Right renal cortex interstitium (tissue), 3 donors: ENCODE measurements around the gene ANKRD65. TPM values are rescaled to one million over a fixed set of nuclear protein-coding genes. Genes with fewer than 3 reads are reported as not detected.
"Not testable (repeated sequence)": the region's sequence is repeated elsewhere in the genome, so short reads cannot be mapped to it uniquely, and the experiment has no call there.

ENCODE experiments used
- DNase-seq, 3 donors: peaks; one replicate each; pipeline ENCODE4 v3.0.0-alpha.2; 2013; ENCODE audit warnings: low read depth in 3 of 3, low spot score in 2 of 3
- polyA plus RNA-seq, 3 donors: library from polyadenylated mRNA; unstranded; fragments of 120-200 nt; gene quantifications; one replicate each; pipeline ENCODE4 v1.2.1, GENCODE V29; 2013; ENCODE audit not compliant: insufficient read length in 3 of 3

The ANKRD65 gene
- polyA plus RNA-seq, 3 donors: 5.0 to 19.7 (median 7.1) TPM

GRCh38 chr1:1431845-1432273, 10.8 kb upstream of the ANKRD65 start:
- no peak for DNase-seq

- DNase-seq: no peak
These were observed 10.1 kb upstream of the ANKRD65 start for GRCh38 chr1:1430992-1431844.

- no peak for DNase-seq
These were observed 9.3 kb upstream of the ANKRD65 start for GRCh38 chr1:1430114-1430982.

DNA sequence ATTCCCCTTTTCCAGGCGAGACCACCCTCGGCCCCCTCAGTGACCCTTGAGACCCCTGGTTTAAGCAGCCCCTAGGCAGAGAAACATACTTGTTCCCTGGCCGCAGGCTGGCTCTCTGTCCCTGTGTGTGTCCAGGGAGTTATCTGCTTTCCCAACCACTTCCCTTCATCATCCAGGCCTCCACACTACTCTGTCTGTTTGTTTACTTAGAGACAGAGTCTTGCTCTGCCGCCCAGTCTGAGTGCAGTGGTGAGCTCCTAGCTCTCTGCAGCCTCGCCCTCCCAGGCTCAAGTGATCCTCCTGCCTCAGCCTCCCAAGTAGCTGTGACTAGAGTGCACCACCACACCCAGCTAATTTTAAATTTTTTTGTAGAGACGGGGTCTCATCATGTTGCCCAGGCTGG, 8.6 kb upstream of the ANKRD65 start:
- DNase-seq: no peak

GRCh38 chr1:1428967-1429366, 7.9 kb upstream of the ANKRD65 start:
- DNase-seq: not testable (repeated sequence)

- no peak for DNase-seq
These were observed 7.1 kb upstream of the ANKRD65 start for GRCh38 chr1:1428174-1428573.

- no peak for DNase-seq
These were observed 6.7 kb upstream of the ANKRD65 start for GRCh38 chr1:1427820-1428148.

DNA sequence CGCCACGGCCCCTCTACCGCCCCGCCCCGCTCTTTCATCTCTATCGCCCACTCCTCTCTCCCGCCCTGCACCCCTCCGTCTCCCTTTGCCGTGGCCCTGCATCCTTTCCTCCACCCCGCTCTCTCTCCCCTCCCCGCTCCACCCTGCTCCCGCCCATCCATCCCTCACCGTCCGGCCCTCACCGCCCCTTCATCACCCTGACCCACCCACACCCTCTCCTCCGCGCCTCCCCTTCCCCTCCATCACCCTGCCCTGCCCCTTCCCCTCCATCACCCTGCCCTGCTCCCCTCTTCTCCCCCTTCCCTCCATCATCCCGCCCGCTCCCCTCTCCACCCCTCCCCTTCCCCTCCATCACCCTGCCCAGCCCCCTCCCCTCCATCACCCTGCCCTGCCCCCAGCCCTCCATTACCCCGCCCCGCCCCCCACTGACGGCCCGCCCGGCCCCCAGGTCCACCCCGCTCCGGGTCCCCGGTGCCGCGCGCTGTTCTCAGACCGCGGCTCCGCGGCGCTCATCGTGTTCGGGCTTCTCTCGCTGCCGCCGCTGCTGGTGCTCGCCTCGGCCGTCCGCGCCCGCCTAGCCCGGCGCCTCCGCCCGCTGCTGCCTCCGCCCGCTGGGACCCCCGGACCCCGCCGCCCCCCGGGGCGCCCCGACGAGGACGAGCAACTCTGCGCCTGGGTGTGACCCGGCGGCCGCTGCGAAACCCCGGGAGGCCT, 6.2 kb upstream of the ANKRD65 start:
- no peak for DNase-seq

DNA sequence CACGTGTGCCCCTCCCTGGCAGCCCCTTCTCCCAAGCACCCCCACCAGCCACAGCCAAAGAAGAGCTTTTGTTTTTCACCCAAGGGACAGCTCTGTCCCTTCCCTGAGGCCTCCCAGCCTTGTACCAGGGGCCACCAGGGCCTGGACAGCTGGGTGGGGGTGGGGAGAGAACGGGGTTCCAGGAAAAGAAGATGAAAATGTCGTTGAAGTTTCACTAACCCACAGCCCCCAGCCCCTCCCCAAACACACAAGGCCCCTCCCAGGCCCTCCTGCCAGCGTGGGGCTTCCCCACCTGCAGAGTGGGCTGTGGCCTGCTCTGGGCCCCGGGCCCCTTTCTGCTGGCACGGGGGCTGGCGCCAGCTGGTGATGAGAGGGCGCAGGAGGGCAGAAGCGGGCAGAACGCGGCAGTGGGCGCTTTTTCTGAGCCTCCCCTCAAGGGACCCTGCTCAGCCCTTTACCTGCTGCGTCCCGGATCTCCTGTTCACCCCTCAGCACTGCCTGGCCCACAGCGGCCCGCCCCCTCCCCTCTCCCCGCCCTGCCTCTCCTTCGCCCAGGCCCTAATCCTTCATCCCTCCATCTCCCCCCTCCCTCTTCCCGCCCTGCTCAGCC, 5.5 kb upstream of the ANKRD65 start:
- DNase-seq: no peak

DNA sequence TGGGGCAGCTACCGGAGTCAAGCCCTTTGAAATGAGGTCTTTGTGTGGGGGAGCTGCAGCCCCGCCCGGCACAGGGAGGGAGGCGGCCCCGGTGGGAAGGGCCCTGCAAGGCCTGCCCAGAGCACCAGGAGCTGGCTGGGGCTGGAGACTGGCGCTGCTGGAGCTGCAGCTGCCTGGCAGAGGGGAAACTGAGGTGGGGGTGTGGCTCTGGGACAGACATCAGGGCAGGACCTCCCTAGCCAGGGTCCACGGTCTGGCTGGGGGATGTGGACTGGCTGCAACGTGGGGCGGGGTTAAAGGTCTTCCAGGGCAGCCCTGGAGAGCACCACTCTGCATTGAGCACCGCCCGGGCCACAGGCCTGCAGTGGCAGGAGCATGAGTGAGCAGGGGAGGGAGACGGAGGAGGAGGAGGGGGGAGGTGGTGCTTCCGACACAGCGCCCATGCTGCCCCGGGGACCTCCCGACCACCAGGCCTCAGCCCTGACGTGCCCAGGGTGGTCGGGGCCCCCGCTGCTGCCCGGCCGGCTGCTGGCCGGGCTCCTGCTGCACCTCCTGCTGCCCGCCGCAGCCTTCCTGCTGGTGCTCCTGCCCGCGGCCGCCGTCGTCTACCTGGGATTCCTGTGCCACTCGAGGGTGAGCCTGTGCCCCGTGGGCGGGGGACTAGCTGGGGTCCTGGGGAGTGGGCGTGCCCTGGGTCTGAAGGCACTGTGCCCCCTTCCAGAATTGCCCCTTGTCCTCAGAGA, 4.8 kb upstream of the ANKRD65 start:
- no peak for DNase-seq

- no peak for DNase-seq
These were observed 4.3 kb upstream of the ANKRD65 start for GRCh38 chr1:1425426-1425752.

DNA sequence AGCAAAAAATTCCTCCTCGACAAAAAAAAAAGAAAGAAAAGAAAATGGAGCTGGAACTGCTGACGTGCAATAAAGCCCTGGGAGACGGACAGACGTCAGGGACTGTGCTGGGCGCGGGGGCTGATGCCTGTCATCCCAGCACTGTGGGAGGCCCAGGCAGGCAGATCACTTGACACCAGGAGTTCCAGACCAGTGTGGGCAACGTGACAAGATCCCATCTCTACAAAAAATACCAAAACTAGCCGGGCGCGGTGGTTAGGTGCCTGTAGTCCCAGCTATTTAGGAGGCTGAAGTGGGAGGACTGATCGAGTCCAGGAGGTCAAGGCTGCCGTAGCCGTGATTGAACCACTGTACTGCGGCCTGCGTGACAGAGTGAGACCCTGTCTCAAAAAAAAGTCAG, 3.6 kb upstream of the ANKRD65 start:
- DNase-seq: no peak

DNA sequence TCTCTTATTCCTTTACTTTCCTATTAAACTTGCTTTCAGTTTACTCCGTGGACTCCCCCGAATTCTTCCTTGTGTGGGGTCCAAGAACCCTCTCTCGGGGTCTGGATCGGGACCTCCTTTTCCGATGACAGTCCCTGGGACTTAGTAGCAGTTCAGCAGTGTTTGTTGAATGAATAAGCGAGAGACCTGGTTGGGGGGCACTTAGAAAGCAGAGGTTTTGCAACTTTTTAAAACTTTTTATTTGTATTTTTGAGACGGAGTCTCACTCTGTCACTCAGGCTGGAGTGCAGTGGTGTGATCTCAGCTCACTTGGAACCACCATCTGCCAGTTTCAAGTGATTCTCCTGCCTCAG, 2.1 kb upstream of the ANKRD65 start:
- DNase-seq: no peak

DNA sequence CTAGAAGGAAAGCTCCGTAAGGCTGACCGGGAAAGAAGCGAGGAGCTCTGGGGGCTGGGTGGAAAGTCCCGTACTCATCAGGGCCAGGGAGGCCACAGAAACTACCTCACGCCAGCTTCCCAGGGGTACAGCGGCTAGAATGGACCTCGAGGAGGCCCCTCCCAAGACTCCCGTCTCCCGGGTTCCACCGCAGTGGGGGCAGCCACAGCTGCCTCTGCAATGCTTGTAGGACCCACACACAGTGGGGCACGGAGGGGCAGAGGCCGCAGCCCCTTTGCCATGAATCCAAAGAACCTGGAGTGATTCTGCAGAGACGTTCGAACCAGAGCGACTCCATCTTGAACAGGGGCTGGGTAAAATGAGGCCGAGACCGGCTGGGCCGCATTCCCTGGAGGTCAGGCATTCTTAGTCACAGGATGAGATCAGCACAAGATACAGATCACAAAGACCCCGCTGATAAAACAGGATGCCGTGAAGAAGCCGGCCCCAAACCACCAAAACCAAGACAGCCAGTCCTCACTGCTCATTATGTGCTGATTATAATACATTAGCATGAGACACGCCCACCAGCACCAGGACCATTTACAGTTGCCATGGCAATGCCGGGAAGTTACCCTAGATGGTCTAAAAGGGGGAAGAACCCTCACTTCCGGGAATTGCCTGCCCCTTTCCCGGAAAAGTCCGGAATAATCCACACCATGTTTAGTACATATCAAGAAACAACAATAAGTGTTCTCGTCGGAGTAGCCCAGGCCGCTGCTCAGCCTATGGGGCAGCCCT, 1.6 kb upstream of the ANKRD65 start:
- DNase-seq: no peak

GRCh38 chr1:1421907-1422464, 910 bp upstream of the ANKRD65 start:
- DNase-seq: no peak

DNA sequence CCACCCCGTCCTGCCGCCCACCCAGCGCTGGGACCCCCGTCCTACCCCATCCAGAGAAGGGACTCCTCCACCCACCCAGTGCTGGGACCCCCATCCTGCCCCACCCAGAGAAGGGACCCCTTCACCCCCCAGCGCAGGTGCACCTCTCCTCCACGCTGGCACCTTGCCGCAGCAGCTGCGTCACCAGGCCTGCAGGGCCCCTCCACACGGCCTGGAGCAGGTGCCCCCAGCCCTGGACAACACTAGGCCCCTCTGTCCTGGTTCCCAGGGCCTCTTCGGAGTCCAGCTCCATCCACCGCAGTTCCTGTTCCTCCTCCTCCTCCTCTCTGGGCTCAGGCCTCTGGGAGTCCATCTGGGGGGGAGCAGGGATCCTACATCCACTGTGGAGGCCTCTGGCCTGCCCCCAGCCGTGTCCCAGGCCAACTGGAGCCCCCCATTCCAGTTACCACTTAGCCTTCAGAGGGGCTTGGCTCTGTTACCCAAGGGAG, 378 bp downstream of the ANKRD65 start:
- DNase-seq: no peak

GRCh38 chr1:1419813-1420653, 1.0 kb downstream of the ANKRD65 start:
- DNase-seq: no peak

- DNase-seq: no peak
These were observed 1.7 kb downstream of the ANKRD65 start for GRCh38 chr1:1419363-1419812.
